ENCODE measurements around the gene SCCPDH. TPM values are rescaled to one million over a fixed set of nuclear protein-coding genes. Genes with fewer than 3 reads are reported as not detected.

SCCPDH gene
- total and polyA plus RNA-seq, 9 of the 15 experiments (the other 6 are each of a cell fraction or from before 2014, with no cell fraction given) = 7.0 to 61.9 (median 38.3) TPM

GRCh38 chr1:246797597-246797996, 73.4 kb downstream of the SCCPDH start (continued):
- TF ChIP-seq ZNF277 (CRISPR knock-in tag; IDR thresholded peaks at IDR 0.05; ENCODE audit: borderline replicate concordance) (no peak), MGA (IDR thresholded peaks at IDR 0.05) (peak; percentile 52), RNF219 (CRISPR knock-in tag; IDR thresholded peaks at IDR 0.05) (no peak), E2F6 (IDR thresholded peaks at IDR 0.05; ENCODE audit: borderline replicate concordance in 1 of 2, extremely low read depth in 1 of 2, insufficient read depth in 1 of 2, insufficient read length in 1 of 2, low read depth in 1 of 2, low read length in 1 of 2, poor library complexity in 1 of 2, severe bottlenecking in 1 of 2) (peak in 1 of 2 experiments; percentile 22)
